ENCODE data around the gene EEF1B2.

GRCh38 chr2:206203331-206203730 lies 43.6 kb downstream of the EEF1B2 start:
- no peak for TF ChIP-seq POLR2A (IDR thresholded peaks at IDR 0.05)
- TF ChIP-seq, protein P1, sequence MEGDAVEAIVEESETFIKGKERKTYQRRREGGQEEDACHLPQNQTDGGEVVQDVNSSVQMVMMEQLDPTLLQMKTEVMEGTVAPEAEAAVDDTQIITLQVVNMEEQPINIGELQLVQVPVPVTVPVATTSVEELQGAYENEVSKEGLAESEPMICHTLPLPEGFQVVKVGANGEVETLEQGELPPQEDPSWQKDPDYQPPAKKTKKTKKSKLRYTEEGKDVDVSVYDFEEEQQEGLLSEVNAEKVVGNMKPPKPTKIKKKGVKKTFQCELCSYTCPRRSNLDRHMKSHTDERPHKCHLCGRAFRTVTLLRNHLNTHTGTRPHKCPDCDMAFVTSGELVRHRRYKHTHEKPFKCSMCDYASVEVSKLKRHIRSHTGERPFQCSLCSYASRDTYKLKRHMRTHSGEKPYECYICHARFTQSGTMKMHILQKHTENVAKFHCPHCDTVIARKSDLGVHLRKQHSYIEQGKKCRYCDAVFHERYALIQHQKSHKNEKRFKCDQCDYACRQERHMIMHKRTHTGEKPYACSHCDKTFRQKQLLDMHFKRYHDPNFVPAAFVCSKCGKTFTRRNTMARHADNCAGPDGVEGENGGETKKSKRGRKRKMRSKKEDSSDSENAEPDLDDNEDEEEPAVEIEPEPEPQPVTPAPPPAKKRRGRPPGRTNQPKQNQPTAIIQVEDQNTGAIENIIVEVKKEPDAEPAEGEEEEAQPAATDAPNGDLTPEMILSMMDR (IDR thresholded peaks at IDR 0.05) = no peak
- TF ChIP-seq POLR2AphosphoS5 (IDR thresholded peaks at IDR 0.05) = no peak
